HEK293T (cell line): ENCODE data around the gene PTPN3.

Experiments
- BHLHE40 ChIP-seq: fragments of 450-650 bp; IDR thresholded peaks from 2 replicates; pipeline ENCODE4 v1.6.1; 2016; ENCODE audit warnings: mild to moderate bottlenecking, moderate library complexity, borderline replicate concordance
- ELF4 ChIP-seq: fragments of 450-650 bp; IDR thresholded peaks from 2 replicates; pipeline ENCODE4 v1.6.1; 2017; ENCODE audit warnings: antibody characterized with exemption
- FOXM1 ChIP-seq: fragments of 450-650 bp; IDR thresholded peaks from 2 replicates; pipeline ENCODE4 v1.6.1; 2017; ENCODE audit warnings: mild to moderate bottlenecking, borderline replicate concordance
- NFRKB ChIP-seq: fragments of 450-650 bp; IDR thresholded peaks from 2 replicates; pipeline ENCODE4 v1.6.1; 2016; ENCODE audit warnings: mild to moderate bottlenecking, moderate library complexity
- PKNOX1 ChIP-seq: fragments of 450-650 bp; IDR thresholded peaks from 2 replicates; pipeline ENCODE4 v1.6.1; 2016
- SUZ12 ChIP-seq: fragments of 450-650 bp; IDR thresholded peaks from 2 replicates; pipeline ENCODE4 v1.6.1; 2016; ENCODE audit warnings: mild to moderate bottlenecking

- TF ChIP-seq PKNOX1, result no peak
- no peak for TF ChIP-seq FOXM1
- no peak for TF ChIP-seq ELF4
- no peak for TF ChIP-seq BHLHE40
- no peak for TF ChIP-seq SUZ12
- TF ChIP-seq NFRKB, result no peak
Observed at GRCh38 chr9:109468927-109469326, 29.2 kb downstream of the PTPN3 start.
